Naive thymus-derived CD4-positive, alpha-beta T cell (primary cell): ENCODE measurements around the gene TMEM132C. TPM values are rescaled to one million over a fixed set of nuclear protein-coding genes. Genes with fewer than 3 reads are reported as not detected.

Experiments
- ATAC-seq: fragments of 150-1000 bp; cut with Tn5 transposase; 2 replicates; pipeline ENCODE4 v1.10.0; 2021; ENCODE audit warnings: mild to moderate bottlenecking, moderate library complexity
- CTCF ChIA-PET: fragments of 350-600 bp; sonication (Branson Sonifier 250); formaldehyde crosslinking; loops from one replicate; lab custom pipeline; 2021; ENCODE audit warnings: antibody characterized with exemption; lab: Charles Lee
- POLR2A ChIA-PET: fragments of 350-600 bp; sonication (Branson Sonifier 250); formaldehyde crosslinking; loops from one replicate; lab custom pipeline; 2021; ENCODE audit warnings: antibody characterized with exemption, inconsistent platforms; lab: Charles Lee
- DNase-seq, 9 donors: peaks; one replicate each; pipeline versions ENCODE4 v3.0.0 to v3.0.0-alpha.2; 2020 to 2022; ENCODE audit warnings: mixed read lengths in 1 of 9
- H3K27ac ChIP-seq: one replicate; pipeline ENCODE4 v1.7.0; 2013; ENCODE audit warnings: mild to moderate bottlenecking, low read depth, low read length, moderate library complexity
- H3K27me3 ChIP-seq, 2 donors: one replicate each; pipeline ENCODE4 v1.7.0; 2013; ENCODE audit warnings: low read length in 2 of 2, mild to moderate bottlenecking in 2 of 2, moderate library complexity in 2 of 2; ENCODE audit not compliant: control insufficient read depth in 2 of 2, insufficient read depth in 2 of 2
- H3K36me3 ChIP-seq, 3 experiments: 1 replicate in 2 of 3; 2 replicates in 1 of 3; pipeline ENCODE4 v1.7.0; 2013; ENCODE audit warnings: low read length in 3 of 3, mild to moderate bottlenecking in 3 of 3, moderate library complexity in 1 of 3; ENCODE audit not compliant: insufficient read depth in 3 of 3, control insufficient read depth in 2 of 3
- H3K4me1 ChIP-seq, 2 donors: one replicate each; pipeline ENCODE4 v1.7.0; 2013; ENCODE audit warnings: low read length in 2 of 2, mild to moderate bottlenecking in 2 of 2, moderate library complexity in 1 of 2; ENCODE audit not compliant: control insufficient read depth in 2 of 2, insufficient read depth in 2 of 2
- H3K4me3 ChIP-seq: 2 replicates; pipeline ENCODE4 v1.7.0; 2013; ENCODE audit warnings: mild to moderate bottlenecking, low read length
- H3K9me3 ChIP-seq, 3 experiments: 1 replicate in 2 of 3; 2 replicates in 1 of 3; pipeline ENCODE4 v1.7.0; 2013; ENCODE audit warnings: low read length in 3 of 3; ENCODE audit not compliant: control insufficient read depth in 2 of 3
- H3K27ac Mint-ChIP-seq, 9 donors: one replicate each; pipeline ENCODE4 v1.8.0; 2020 to 2022; ENCODE audit warnings: mixed read lengths in 9 of 9, mild to moderate bottlenecking in 8 of 9, moderate library complexity in 5 of 9, inconsistent platforms in 2 of 9
- H3K27me3 Mint-ChIP-seq, 5 donors: one replicate each; pipeline ENCODE4 v1.8.0; 2021 to 2022; ENCODE audit warnings: mixed read lengths in 5 of 5, mild to moderate bottlenecking in 1 of 5
- H3K36me3 Mint-ChIP-seq, 5 donors: one replicate each; pipeline ENCODE4 v1.8.0; 2020 to 2022; ENCODE audit warnings: mixed read lengths in 5 of 5, mild to moderate bottlenecking in 3 of 5, inconsistent platforms in 1 of 5
- H3K4me1 Mint-ChIP-seq, 7 donors: one replicate each; pipeline ENCODE4 v1.8.0; 2020 to 2022; ENCODE audit warnings: mixed read lengths in 7 of 7, mild to moderate bottlenecking in 3 of 7, inconsistent platforms in 1 of 7
- H3K4me3 Mint-ChIP-seq, 10 donors: one replicate each; pipeline ENCODE4 v1.8.0; 2020 to 2022; ENCODE audit warnings: mild to moderate bottlenecking in 10 of 10, mixed read lengths in 10 of 10, moderate library complexity in 6 of 10, inconsistent platforms in 2 of 10
- H3K9me3 Mint-ChIP-seq, 11 donors: one replicate each; pipeline ENCODE4 v1.8.0; 2020 to 2022; ENCODE audit warnings: mixed read lengths in 11 of 11, mild to moderate bottlenecking in 4 of 11, inconsistent platforms in 1 of 11, moderate library complexity in 1 of 11
- intact Hi-C, 2 donors: fragments of 100-400 bp; cut with micrococcal nuclease; formaldehyde crosslinking; loops; one replicate each; pipeline ENCODE4 v1.15.1; 2023
- polyA plus RNA-seq, 2 donors: library from polyadenylated mRNA; unstranded; fragments of 300-500 nt; fragmentation: Illumina TruSeq; gene quantifications; one replicate each; pipeline ENCODE4 v1.2.3, GENCODE V29; 2021
- total RNA-seq, 6 experiments: library from RNA in 5 of 6; stranded (reverse) in 5 of 6; gene quantifications; 1 replicate in 5 of 6; 2 replicates in 1 of 6; pipeline ENCODE4 v1.2.3 and lab custom pipeline; 2021 to 2026

The TMEM132C gene
- total and polyA plus RNA-seq, 7 experiments from 2014 or later, result not detected

DNA sequence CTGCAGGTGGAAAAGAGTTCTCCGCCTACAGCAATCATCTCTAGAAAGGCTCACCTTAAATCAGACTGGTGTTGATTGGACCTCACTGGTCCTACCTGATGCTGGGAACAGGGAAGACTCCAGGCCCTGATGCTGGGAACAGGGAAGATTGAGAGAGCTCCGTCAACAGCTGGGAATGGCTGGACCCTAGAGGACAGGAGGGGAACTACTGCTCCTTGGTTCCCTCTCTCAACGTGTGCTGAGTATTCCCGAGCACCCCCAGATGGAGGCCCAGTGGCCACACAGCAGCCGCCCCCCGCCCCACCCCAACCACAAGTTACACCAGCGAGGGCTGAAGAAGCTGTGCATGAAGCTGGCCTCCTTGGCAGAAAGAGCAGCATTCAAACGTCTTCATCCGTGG, 316.5 kb downstream of the TMEM132C start:
- H3K4me3 Mint-ChIP-seq, result no peak overlapping the region
- no peak overlapping the region for H3K4me3 ChIP-seq
- no peak overlapping the region for H3K27ac Mint-ChIP-seq
- ATAC-seq (no peak), DNase-seq (no peak)
- no peaks in the 10 kb centered on the region for H3K36me3 ChIP-seq
- peaks cover 0 to 17% (median 6%) of the 10 kb centered on the region in 5 donors for H3K27me3 Mint-ChIP-seq
- peaks cover 0 to 5% (median 0%) of the 10 kb centered on the region in 5 donors for H3K36me3 Mint-ChIP-seq
- H3K4me1 Mint-ChIP-seq, result no peaks in the 10 kb centered on the region
- H3K9me3 ChIP-seq, result peaks cover 0 to 4% (median 0%) of the 10 kb centered on the region in 3 experiments
- intact Hi-C loops, result no loop called here
- H3K4me1 ChIP-seq, result no peaks in the 10 kb centered on the region
- H3K9me3 Mint-ChIP-seq, result peaks cover 0 to 10% (median 7%) of the 10 kb centered on the region in 11 donors
- H3K27ac ChIP-seq, result no peak overlapping the region
- no peaks in the 10 kb centered on the region for H3K27me3 ChIP-seq
- CTCF ChIA-PET, result no interaction called here
- POLR2A ChIA-PET, result no interaction called here

DNA sequence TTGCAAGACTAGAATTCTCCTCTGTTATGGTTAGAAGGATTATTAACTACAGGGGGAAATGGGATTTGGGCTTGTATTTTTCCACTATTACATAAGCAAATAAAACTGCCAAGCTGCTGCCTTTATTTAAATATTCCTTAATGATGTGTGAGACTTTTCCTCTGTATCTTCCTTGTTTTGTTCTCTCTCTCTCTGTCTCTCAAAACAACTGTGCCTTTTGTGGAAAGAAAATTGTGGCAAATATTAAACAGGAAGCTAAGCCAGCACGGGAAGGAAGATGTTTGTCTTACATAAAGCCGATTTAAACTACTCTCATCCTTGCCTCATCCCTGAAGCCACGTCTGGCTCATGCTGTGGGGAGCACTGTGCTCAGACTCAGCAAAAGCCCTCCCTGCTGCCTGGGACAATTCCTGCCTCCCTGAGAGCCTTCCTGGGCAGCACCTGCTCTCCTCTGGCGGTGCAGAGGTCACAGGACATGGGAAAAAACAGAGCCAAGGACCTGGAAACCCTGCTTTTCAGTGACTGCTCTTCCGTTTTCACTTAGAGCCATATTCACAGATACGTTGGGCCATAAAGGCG, 319.6 kb downstream of the TMEM132C start:
- POLR2A ChIA-PET, result no interaction called here
- H3K9me3 Mint-ChIP-seq, result peaks cover 0 to 4% (median 0%) of the 10 kb centered on the region in 11 donors
- H3K27me3 ChIP-seq, result no peaks in the 10 kb centered on the region

DNA sequence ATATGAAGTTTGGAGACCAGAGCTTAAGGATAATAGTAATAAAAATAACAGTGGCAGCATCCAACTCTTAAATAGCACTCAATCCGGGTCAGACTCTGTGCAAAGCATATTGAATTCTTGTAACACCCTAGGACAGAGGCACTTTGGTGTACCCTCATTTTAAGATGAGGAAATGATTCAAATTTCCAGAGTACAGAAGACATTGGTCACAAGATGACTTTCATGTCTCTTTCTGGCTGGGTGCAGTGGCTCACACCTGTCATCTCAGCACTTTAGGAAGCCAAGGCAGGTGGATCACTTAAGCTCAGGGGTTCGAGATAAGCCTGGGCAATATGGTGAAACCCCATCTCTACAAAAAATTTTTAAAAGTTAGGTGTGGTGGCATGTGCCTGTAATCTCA, 320.9 kb downstream of the TMEM132C start:
- Histone ChIP-seq H3K4me1 (no peaks in the 10 kb centered on the region), H3K27ac (no peak overlapping the region), H3K36me3 (no peaks in the 10 kb centered on the region), H3K9me3 (peaks cover 0 to 4% (median 0%) of the 10 kb centered on the region in 3 experiments), H3K27me3 (no peaks in the 10 kb centered on the region), H3K4me3 (no peak overlapping the region)
- no peak for DNase-seq
- no peaks in the 10 kb centered on the region for H3K4me1 Mint-ChIP-seq
- ChIA-PET POLR2A (no interaction called here), CTCF (no interaction called here)
- H3K9me3 Mint-ChIP-seq, result peaks cover 0 to 4% (median 0%) of the 10 kb centered on the region in 11 donors
- H3K27me3 Mint-ChIP-seq, result peaks cover 0 to 9% (median 2%) of the 10 kb centered on the region in 5 donors
- H3K36me3 Mint-ChIP-seq, result no peaks in the 10 kb centered on the region
- H3K27ac Mint-ChIP-seq, result no peak overlapping the region
- intact Hi-C loops, result no loop called here
- no peak for ATAC-seq
- no peak overlapping the region for H3K4me3 Mint-ChIP-seq

More for the DNA sequence above, 319.6 kb downstream of the TMEM132C start:
- DNase-seq, result no peak
- Mint-ChIP-seq H3K4me3 (no peak overlapping the region), H3K27me3 (peaks cover 0 to 9% (median 0%) of the 10 kb centered on the region in 5 donors), H3K27ac (no peak overlapping the region), H3K4me1 (no peaks in the 10 kb centered on the region), H3K36me3 (no peaks in the 10 kb centered on the region)
- peaks cover 0 to 4% (median 0%) of the 10 kb centered on the region in 3 experiments for H3K9me3 ChIP-seq
- H3K4me3 ChIP-seq, result no peak overlapping the region
- no peak overlapping the region for H3K27ac ChIP-seq
- CTCF ChIA-PET, result no interaction called here
- H3K4me1 ChIP-seq, result no peaks in the 10 kb centered on the region
- H3K36me3 ChIP-seq, result no peaks in the 10 kb centered on the region
- no peak for ATAC-seq
- intact Hi-C loops, result no loop called here

DNA sequence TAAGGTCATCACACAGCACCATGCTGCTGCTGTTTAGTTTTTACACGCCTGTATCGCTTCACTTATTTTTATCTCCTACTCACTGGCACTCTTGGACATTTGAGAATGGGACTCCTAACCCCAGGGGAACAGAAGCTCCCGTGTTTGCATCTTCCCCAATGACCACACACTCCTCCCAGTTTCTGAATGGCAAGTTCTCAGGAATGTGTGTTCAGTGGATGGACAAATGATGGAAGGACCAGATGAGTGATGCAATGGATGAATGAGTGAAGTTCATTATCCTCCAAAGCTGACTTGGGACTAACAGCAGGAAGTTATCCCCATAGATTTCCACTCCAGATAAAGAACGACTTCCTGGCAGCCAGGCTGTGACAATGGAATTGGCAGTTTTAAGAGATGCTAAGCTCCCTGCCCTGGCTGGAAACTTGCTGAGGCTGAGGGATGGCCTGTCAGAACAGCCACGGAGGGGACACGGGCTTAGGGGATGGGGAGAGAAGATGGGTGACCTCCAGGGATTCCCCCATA, 325.3 kb downstream of the TMEM132C start:
- Histone ChIP-seq H3K27ac (no peak overlapping the region), H3K36me3 (no peaks in the 10 kb centered on the region), H3K9me3 (no peaks in the 10 kb centered on the region), H3K4me1 (no peaks in the 10 kb centered on the region), H3K27me3 (no peaks in the 10 kb centered on the region), H3K4me3 (no peak overlapping the region)
- H3K9me3 Mint-ChIP-seq, result peaks cover 0 to 3% (median 1%) of the 10 kb centered on the region in 11 donors
- intact Hi-C loops, result no loop called here
- no peak overlapping the region for H3K4me3 Mint-ChIP-seq
- H3K4me1 Mint-ChIP-seq, result no peaks in the 10 kb centered on the region
- ATAC-seq (no peak), DNase-seq (no peak)
- H3K27ac Mint-ChIP-seq, result no peak overlapping the region
- H3K27me3 Mint-ChIP-seq, result peaks cover 0 to 6% (median 2%) of the 10 kb centered on the region in 5 donors
- H3K36me3 Mint-ChIP-seq, result no peaks in the 10 kb centered on the region
- ChIA-PET POLR2A (no interaction called here), CTCF (no interaction called here)

DNA sequence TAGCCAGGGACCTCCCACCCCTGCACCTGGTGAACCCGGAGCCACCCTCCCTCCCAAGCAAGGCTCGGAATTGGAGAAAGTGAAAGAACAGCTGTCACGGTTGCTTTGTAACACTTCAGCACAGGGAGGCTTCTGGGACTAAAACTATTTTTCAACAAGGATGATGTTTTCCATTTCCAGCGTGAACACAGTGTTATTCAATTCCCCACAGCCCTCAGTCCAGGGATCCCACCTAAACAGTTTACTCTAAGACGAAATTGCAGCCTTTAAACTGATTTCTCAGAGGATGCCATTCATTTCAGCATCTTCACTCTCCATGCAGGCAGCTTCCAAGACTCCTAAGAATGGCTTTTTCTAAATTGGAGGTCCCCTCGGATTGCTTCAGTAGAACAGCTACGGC, 327.6 kb downstream of the TMEM132C start:
- Histone ChIP-seq H3K36me3 (no peaks in the 10 kb centered on the region), H3K27me3 (no peaks in the 10 kb centered on the region), H3K4me1 (no peaks in the 10 kb centered on the region), H3K27ac (no peak overlapping the region), H3K9me3 (no peaks in the 10 kb centered on the region), H3K4me3 (no peak overlapping the region)
- H3K9me3 Mint-ChIP-seq, result peaks cover 0 to 4% (median 3%) of the 10 kb centered on the region in 11 donors
- intact Hi-C loops, result no loop called here
- H3K4me1 Mint-ChIP-seq, result no peaks in the 10 kb centered on the region
- ATAC-seq, result no peak
- CTCF ChIA-PET, result no interaction called here
- POLR2A ChIA-PET, result no interaction called here
- no peak overlapping the region for H3K4me3 Mint-ChIP-seq
- H3K36me3 Mint-ChIP-seq, result no peaks in the 10 kb centered on the region
- H3K27me3 Mint-ChIP-seq, result peaks cover 0 to 6% (median 0%) of the 10 kb centered on the region in 5 donors
- DNase-seq, result no peak
- H3K27ac Mint-ChIP-seq, result no peak overlapping the region

DNA sequence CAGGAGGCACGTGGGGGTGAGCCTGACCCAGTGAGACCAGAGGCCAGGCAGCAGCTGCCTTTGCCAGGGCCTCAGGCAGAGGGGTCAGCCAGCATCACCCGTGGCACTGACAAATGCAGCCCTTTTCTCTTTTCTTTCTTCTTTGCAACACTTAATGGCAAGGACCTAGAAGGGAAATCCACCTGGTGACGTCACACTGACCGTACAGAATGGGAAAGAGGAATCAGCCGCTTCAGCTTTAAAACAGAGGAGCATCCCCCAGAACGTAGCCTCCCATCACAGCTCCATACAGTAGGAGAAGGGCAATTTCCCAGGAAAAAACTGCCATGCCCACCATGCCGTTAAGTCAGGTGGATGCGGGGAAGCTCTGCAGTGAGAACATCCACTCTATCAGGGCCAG, 328.6 kb downstream of the TMEM132C start:
- ChIA-PET POLR2A (no interaction called here), CTCF (no interaction called here)
- intact Hi-C loops, result no loop called here
- no peak for ATAC-seq
- Histone ChIP-seq H3K9me3 (no peaks in the 10 kb centered on the region), H3K4me3 (no peak overlapping the region), H3K27me3 (no peaks in the 10 kb centered on the region), H3K4me1 (no peaks in the 10 kb centered on the region), H3K27ac (no peak overlapping the region), H3K36me3 (no peaks in the 10 kb centered on the region)
- H3K4me1 Mint-ChIP-seq, result no peaks in the 10 kb centered on the region
- DNase-seq, result no peak
- no peak overlapping the region for H3K4me3 Mint-ChIP-seq
- no peak overlapping the region for H3K27ac Mint-ChIP-seq
- peaks cover 0 to 4% (median 3%) of the 10 kb centered on the region in 11 donors for H3K9me3 Mint-ChIP-seq
- H3K27me3 Mint-ChIP-seq, result peaks cover 0 to 6% (median 0%) of the 10 kb centered on the region in 5 donors
- H3K36me3 Mint-ChIP-seq, result no peaks in the 10 kb centered on the region

DNA sequence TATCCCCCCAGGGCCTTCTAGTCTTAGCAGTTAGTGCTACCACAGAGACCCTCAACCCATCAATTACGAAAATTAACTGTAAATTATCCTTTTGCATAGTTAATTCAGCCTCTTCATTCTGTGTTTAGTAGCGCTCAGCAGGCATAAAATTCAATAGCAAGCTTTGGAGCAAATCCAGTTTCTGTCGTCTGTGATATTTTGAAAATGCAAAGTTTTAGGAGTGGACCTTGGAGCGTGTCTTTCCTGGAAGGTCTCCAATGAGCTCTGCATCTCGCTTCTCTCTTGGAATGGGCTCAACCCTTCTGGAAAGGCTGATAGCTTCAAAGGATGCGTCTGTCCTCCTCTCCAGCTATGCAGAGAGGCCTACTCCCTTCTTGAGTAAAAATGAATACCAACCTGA, 333.9 kb downstream of the TMEM132C start:
- intact Hi-C loops, result no loop called here
- H3K27me3 ChIP-seq, result no peaks in the 10 kb centered on the region
- no peaks in the 10 kb centered on the region for H3K4me1 Mint-ChIP-seq
- H3K4me3 ChIP-seq, result no peak overlapping the region
- H3K4me1 ChIP-seq, result no peaks in the 10 kb centered on the region
- H3K27me3 Mint-ChIP-seq, result no peaks in the 10 kb centered on the region
- H3K9me3 ChIP-seq, result no peaks in the 10 kb centered on the region
- no peak overlapping the region for H3K27ac Mint-ChIP-seq
- ChIA-PET CTCF (no interaction called here), POLR2A (no interaction called here)
- no peaks in the 10 kb centered on the region for H3K36me3 Mint-ChIP-seq
- no peak overlapping the region for H3K27ac ChIP-seq
- no peak overlapping the region for H3K4me3 Mint-ChIP-seq
- peaks cover 0 to 4% (median 0%) of the 10 kb centered on the region in 11 donors for H3K9me3 Mint-ChIP-seq
- no peaks in the 10 kb centered on the region for H3K36me3 ChIP-seq
- no peak for ATAC-seq
- DNase-seq, result no peak
